Activated CD8-positive, alpha-beta memory T cell treated with anti-CD3 and anti-CD28 coated beads, Interleukin-2, amount 50 U/mL, for 1 hour (primary cell): ENCODE data around the gene MRPL36.

Source experiments
- DNase-seq: peaks from one replicate; pipeline ENCODE4 v3.0.0-alpha.2; 2020; ENCODE audit errors: extremely low read depth

Gene MRPL36

GRCh38 chr5:1749346-1750124 is 50.1 kb downstream of the MRPL36 start:
- DNase-seq: no peak

DNA sequence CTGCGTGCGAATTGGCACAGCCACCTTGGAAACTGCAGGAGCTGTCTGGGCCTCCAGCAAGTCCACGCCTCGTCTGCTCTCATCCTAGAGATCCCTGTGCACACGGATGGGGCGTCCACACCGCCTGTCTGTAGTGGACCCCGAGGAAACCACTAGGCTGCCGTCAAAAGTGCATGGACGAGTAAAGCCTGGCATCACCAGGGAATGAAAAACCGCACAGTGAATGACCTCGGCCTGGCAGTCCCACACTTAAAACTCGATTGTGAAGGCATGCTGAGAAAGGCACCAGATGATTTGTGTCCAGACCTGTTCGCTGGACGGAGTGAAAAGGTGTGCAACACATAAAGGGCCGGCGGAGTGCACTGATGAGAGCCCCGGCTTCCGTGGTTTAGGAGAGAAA is 50.8 kb downstream of the MRPL36 start:
- DNase-seq: no peak
